NCI-H82 treated with DMSO at 0.1 percent for 48 hours (cell line): ENCODE results near the gene UBE2Q2.
"Not testable (repeated sequence)": the region's sequence is repeated elsewhere in the genome, so short reads cannot be mapped to it uniquely, and the experiment has no call there.

Source experiments
- DNase-seq: peaks from one replicate; lab custom pipeline; 2025; ENCODE audit not compliant: unreplicated experiment; lab: John Stamatoyannopoulos, UW

UBE2Q2 gene

GRCh38 chr15:75823860-75824613 is 19.2 kb upstream of the UBE2Q2 start:
- no peak for DNase-seq

GRCh38 chr15:75827691-75828090 is 15.6 kb upstream of the UBE2Q2 start:
- no peak for DNase-seq

- no peak for DNase-seq
Measured at GRCh38 chr15:75828429-75828828, 14.8 kb upstream of the UBE2Q2 start.

GRCh38 chr15:75830910-75831805 is 12.1 kb upstream of the UBE2Q2 start:
- DNase-seq = no peak

GRCh38 chr15:75831806-75832102 is 11.5 kb upstream of the UBE2Q2 start:
- DNase-seq = no peak

- DNase-seq = no peak
Measured at GRCh38 chr15:75832114-75832513, 11.1 kb upstream of the UBE2Q2 start.

- no peak for DNase-seq
Measured at GRCh38 chr15:75834021-75834420, 9.2 kb upstream of the UBE2Q2 start.

- DNase-seq = no peak
Measured at GRCh38 chr15:75835990-75836958, 7.0 kb upstream of the UBE2Q2 start.

- no peak for DNase-seq
Measured at GRCh38 chr15:75836959-75837334, 6.3 kb upstream of the UBE2Q2 start.

GRCh38 chr15:75840659-75841058 is 2.6 kb upstream of the UBE2Q2 start:
- DNase-seq = no peak

- no peak for DNase-seq
Measured at GRCh38 chr15:75841626-75842025, 1.6 kb upstream of the UBE2Q2 start.

- DNase-seq = no peak
Measured at GRCh38 chr15:75843678-75844581, 683 bp downstream of the UBE2Q2 start.

- DNase-seq = no peak
Measured at GRCh38 chr15:75844629-75845335, 1.5 kb downstream of the UBE2Q2 start.

- DNase-seq = no peak
Measured at GRCh38 chr15:75849167-75849566, 5.9 kb downstream of the UBE2Q2 start.

GRCh38 chr15:75850708-75851107 is 7.5 kb downstream of the UBE2Q2 start:
- DNase-seq = no peak

GRCh38 chr15:75851566-75851965 is 8.3 kb downstream of the UBE2Q2 start:
- not testable (repeated sequence) for DNase-seq

GRCh38 chr15:75857886-75858285 is 14.6 kb downstream of the UBE2Q2 start:
- no peak for DNase-seq

- no peak for DNase-seq
Measured at GRCh38 chr15:75861750-75862402, 18.6 kb downstream of the UBE2Q2 start.

GRCh38 chr15:75862796-75863195 is 19.5 kb downstream of the UBE2Q2 start:
- no peak for DNase-seq
